H1 (cell line): ENCODE measurements around the gene ANGPTL8. TPM values are rescaled to one million over a fixed set of nuclear protein-coding genes. Genes with fewer than 3 reads are reported as not detected.

Experiments
- CTCF ChIA-PET: fragments of 300-600 bp; sonication (Branson Sonifier 250); formaldehyde crosslinking; loops from one replicate; lab custom pipeline; 2021; ENCODE audit not compliant: partially characterized antibody; lab: Charles Lee
- POLR2A ChIA-PET: fragments of 300-600 bp; sonication (Branson Sonifier 250); formaldehyde crosslinking; loops from one replicate; lab custom pipeline; 2021; ENCODE audit warnings: inconsistent platforms; ENCODE audit not compliant: partially characterized antibody; lab: Charles Lee
- DNase-seq, 2 experiments: peaks; one replicate each; pipeline versions ENCODE4 v3.0.0 to v3.0.0-alpha.2; 2010 to 2022; ENCODE audit warnings: low spot score in 2 of 2, low read depth in 1 of 2, mixed read lengths in 1 of 2
- FAIRE-seq: peaks from 2 replicates; lab custom pipeline; 2011; peaks lifted over from hg19 to GRCh38; lab: Jason Lieb, UNC
- H2AFZ ChIP-seq: 2 replicates; pipeline ENCODE4 v1.8.1; 2012; ENCODE audit warnings: low read length, inconsistent platforms
- H2AK5ac ChIP-seq: 2 replicates; pipeline ENCODE4 v1.6.1; 2013; ENCODE audit warnings: low read depth, low read length
- H2BK120ac ChIP-seq: replicated peaks from 2 replicates; pipeline ENCODE3; 2013; ENCODE audit warnings: low read depth, low read length, inconsistent platforms
- H2BK12ac ChIP-seq: 2 replicates; pipeline ENCODE4 v1.6.1; 2013; ENCODE audit warnings: low read depth, low read length
- H2BK15ac ChIP-seq: 2 replicates; pipeline ENCODE4 v1.6.1; 2013; ENCODE audit warnings: low read length
- H2BK20ac ChIP-seq: 2 replicates; pipeline ENCODE4 v1.6.1; 2013; ENCODE audit warnings: low read length
- H2BK5ac ChIP-seq: 2 replicates; pipeline ENCODE4 v1.6.1; 2013; ENCODE audit warnings: low read depth, low read length
- H3K14ac ChIP-seq: 2 replicates; pipeline ENCODE4 v1.6.1; 2013; ENCODE audit warnings: inconsistent platforms; ENCODE audit not compliant: insufficient read length
- H3K18ac ChIP-seq: 2 replicates; pipeline ENCODE4 v1.6.1; 2013; ENCODE audit warnings: low read length; ENCODE audit errors: extremely low read depth
- H3K23ac ChIP-seq: 2 replicates; pipeline ENCODE4 v1.6.1; 2013; ENCODE audit warnings: inconsistent platforms; ENCODE audit not compliant: insufficient read length
- H3K23me2 ChIP-seq: 2 replicates; pipeline ENCODE4 v1.6.1; 2013; ENCODE audit warnings: low read depth, low read length
- H3K27ac ChIP-seq: 2 replicates; pipeline ENCODE4 v1.6.1; 2011; ENCODE audit warnings: low read depth, low read length, inconsistent platforms
- H3K27me3 ChIP-seq, 4 experiments: replicated peaks in 1 of 4; 1 replicate in 1 of 4; 2 replicates in 3 of 4; pipeline versions ENCODE4 v1.6.1 to v1.8.1; 2011 to 2013; ENCODE audit warnings: low read length in 3 of 4, mild to moderate bottlenecking in 3 of 4, inconsistent platforms in 2 of 4, mixed read lengths in 2 of 4, moderate library complexity in 1 of 4; ENCODE audit not compliant: control insufficient read depth in 3 of 4, insufficient read depth in 3 of 4; ENCODE audit errors: extremely low read depth in 1 of 4
- H3K36me3 ChIP-seq, 4 experiments: 2 replicates each; pipeline versions ENCODE4 v1.6.1 to v1.8.1; 2011 to 2013; ENCODE audit warnings: mild to moderate bottlenecking in 4 of 4, low read length in 3 of 4, moderate library complexity in 2 of 4, control low read depth in 1 of 4, inconsistent platforms in 1 of 4; ENCODE audit not compliant: insufficient read depth in 4 of 4, control insufficient read depth in 2 of 4
- H3K4ac ChIP-seq: replicated peaks from 2 replicates; pipeline ENCODE3; 2013; ENCODE audit warnings: low read length, low read depth, mixed read lengths, inconsistent platforms; ENCODE audit not compliant: insufficient read length
- H3K4me1 ChIP-seq, 4 experiments: replicated peaks in 1 of 4; 1 replicate in 1 of 4; 2 replicates in 3 of 4; pipeline versions ENCODE4 v1.6.1 to v1.8.1; 2011 to 2013; ENCODE audit warnings: low read length in 3 of 4, inconsistent platforms in 2 of 4, mixed read lengths in 1 of 4; ENCODE audit not compliant: insufficient read depth in 4 of 4, control insufficient read depth in 3 of 4
- H3K4me2 ChIP-seq, 2 experiments: 2 replicates each; pipeline versions ENCODE4 v1.6.1 to v1.8.1; 2011 to 2013; ENCODE audit warnings: low read depth in 2 of 2, low read length in 2 of 2, control low read depth in 1 of 2, inconsistent platforms in 1 of 2, mild to moderate bottlenecking in 1 of 2; ENCODE audit not compliant: insufficient read depth in 1 of 2
- H3K4me3 ChIP-seq, 4 experiments: fragments of 200-600, 300-600 bp in 1 of 4; sonication (generic), shearing (Covaris generic), sonication (Bioruptor Twin) in 1 of 4; 2 replicates each; pipeline versions ENCODE4 v1.5.1 to v1.8.1; 2011 to 2016; ENCODE audit warnings: low read length in 4 of 4, low read depth in 3 of 4, control low read depth in 2 of 4, inconsistent platforms in 2 of 4, mild to moderate bottlenecking in 2 of 4, mixed read lengths in 1 of 4, moderate library complexity in 1 of 4; ENCODE audit not compliant: insufficient read depth in 2 of 4; ENCODE audit errors: extremely low read depth in 1 of 4
- H3K56ac ChIP-seq: replicated peaks from 2 replicates; pipeline ENCODE3; 2013; ENCODE audit warnings: low read depth, mild to moderate bottlenecking, mixed read lengths, low read length, inconsistent platforms; ENCODE audit not compliant: insufficient read length
- H3K79me1 ChIP-seq: 2 replicates; pipeline ENCODE4 v1.6.1; 2013; ENCODE audit warnings: low read depth, low read length, control low read depth
- H3K79me2 ChIP-seq, 2 experiments: 2 replicates each; pipeline versions ENCODE4 v1.6.1 to v1.8.1; 2012 to 2013; ENCODE audit warnings: low read length in 2 of 2, mild to moderate bottlenecking in 2 of 2, inconsistent platforms in 1 of 2; ENCODE audit not compliant: insufficient read depth in 2 of 2, control insufficient read depth in 1 of 2
- H3K9ac ChIP-seq, 4 experiments: replicated peaks in 1 of 4; 1 replicate in 1 of 4; 2 replicates in 3 of 4; pipeline versions ENCODE4 v1.6.1 to v1.8.1; 2011 to 2013; ENCODE audit warnings: low read depth in 3 of 4, low read length in 3 of 4, control low read depth in 2 of 4, mild to moderate bottlenecking in 2 of 4, moderate library complexity in 2 of 4, inconsistent platforms in 1 of 4; ENCODE audit errors: extremely low read depth in 1 of 4
- H3K9me3 ChIP-seq, 2 experiments: 2 replicates each; pipeline versions ENCODE4 v1.6.1 to v1.8.1; 2012 to 2013; ENCODE audit warnings: mild to moderate bottlenecking in 2 of 2, moderate library complexity in 2 of 2, control low read depth in 1 of 2, inconsistent platforms in 1 of 2, low read depth in 1 of 2, low read length in 1 of 2, mixed read lengths in 1 of 2; ENCODE audit not compliant: insufficient read depth in 2 of 2
- H4K20me1 ChIP-seq, 2 experiments: replicated peaks in 1 of 2; 2 replicates each; pipeline versions ENCODE3 to v1.8.1; 2011 to 2013; ENCODE audit warnings: inconsistent platforms in 2 of 2, low read length in 2 of 2, mild to moderate bottlenecking in 1 of 2; ENCODE audit not compliant: insufficient read depth in 2 of 2, control insufficient read depth in 1 of 2
- H4K5ac ChIP-seq: 2 replicates; pipeline ENCODE4 v1.6.1; 2013; ENCODE audit warnings: low read length, low read depth, mixed read lengths, inconsistent platforms; ENCODE audit not compliant: insufficient read length
- H4K8ac ChIP-seq: 2 replicates; pipeline ENCODE4 v1.8.0; 2013; ENCODE audit warnings: mild to moderate bottlenecking, moderate library complexity, low read length, inconsistent platforms; ENCODE audit not compliant: insufficient read depth; ENCODE audit errors: extremely low read depth
- H4K91ac ChIP-seq: replicated peaks from 2 replicates; pipeline ENCODE3; 2013; ENCODE audit warnings: low read length, mixed read lengths, inconsistent platforms; ENCODE audit not compliant: insufficient read length
- ATF2 ChIP-seq: IDR thresholded peaks from 2 replicates; pipeline ENCODE4 v1.6.1; 2012; ENCODE audit warnings: low read length, inconsistent platforms
- BRCA1 ChIP-seq: IDR thresholded peaks from 2 replicates; pipeline ENCODE4 v1.6.1; 2012; ENCODE audit warnings: low read depth, low read length, improper control_type of control experiment
- CBX5 ChIP-seq: fragments of 300-800, 300-1000 bp; sonication (generic); IDR thresholded peaks from 2 replicates; pipeline ENCODE4 v1.7.1; 2016; ENCODE audit warnings: antibody characterized with exemption, low read length, low read depth
- CHD1 ChIP-seq: IDR thresholded peaks from 2 replicates; pipeline ENCODE4 v1.6.1; 2012; ENCODE audit warnings: low read depth, low read length, improper control_type of control experiment
- CHD2 ChIP-seq: IDR thresholded peaks from 2 replicates; pipeline ENCODE4 v1.6.1; 2012; ENCODE audit warnings: low read length, improper control_type of control experiment
- KDM1A ChIP-seq: fragments of 200-600, 300-600 bp; sonication (generic); IDR thresholded peaks from 2 replicates; pipeline ENCODE4 v1.7.1; 2016; ENCODE audit warnings: mild to moderate bottlenecking, low read length, borderline replicate concordance
- MAFK ChIP-seq: IDR thresholded peaks from 2 replicates; pipeline ENCODE4 v1.6.1; 2012; ENCODE audit warnings: low read depth, mild to moderate bottlenecking, improper control_type of control experiment, low read length
- POLR2A ChIP-seq, 2 experiments: IDR thresholded peaks; 1 replicate in 1 of 2; 2 replicates in 1 of 2; pipeline ENCODE4 v1.6.1; 2011; ENCODE audit warnings: low read depth in 2 of 2, low read length in 2 of 2, mild to moderate bottlenecking in 2 of 2; ENCODE audit errors: control extremely low read depth in 1 of 2
- POU5F1 ChIP-seq: IDR thresholded peaks from 2 replicates; pipeline ENCODE4 v1.6.1; 2011; ENCODE audit warnings: low read depth, mild to moderate bottlenecking, low read length, moderate library complexity
- RAD21 ChIP-seq, 2 experiments: IDR thresholded peaks in 1 of 2; conservative IDR thresholded peaks in 1 of 2; 2 replicates each; pipeline ENCODE4 v1.6.1; 2011; ENCODE audit warnings: low read depth in 2 of 2, low read length in 2 of 2, improper control_type of control experiment in 1 of 2, inconsistent platforms in 1 of 2, mild to moderate bottlenecking in 1 of 2, moderate library complexity in 1 of 2
- SRF ChIP-seq: IDR thresholded peaks from 2 replicates; pipeline ENCODE4 v1.6.1; 2011; ENCODE audit warnings: mild to moderate bottlenecking, low read depth, low read length, moderate library complexity
- TAF1 ChIP-seq: IDR thresholded peaks from 2 replicates; pipeline ENCODE4 v1.6.1; 2011; ENCODE audit warnings: mild to moderate bottlenecking, low read depth, low read length
- ZNF274 ChIP-seq: IDR thresholded peaks from 2 replicates; pipeline ENCODE4 v1.7.0; 2012; ENCODE audit warnings: low read length, borderline replicate concordance; ENCODE audit errors: extremely low read depth
- WGBS, 2 experiments: shearing (Covaris generic) in 1 of 2; methylation state at CpG; one replicate each; pipeline versions ENCODE4 v1.1.6 to v1.1.7; 2013 to 2015; ENCODE audit warnings: low lambda C conversion rate in 2 of 2, mixed read lengths in 2 of 2, inconsistent platforms in 1 of 2, low coverage in 1 of 2, missing lambda C conversion rate in 1 of 2; ENCODE audit not compliant: insufficient replicate concordance in 2 of 2, insufficient coverage in 1 of 2, insufficient read length in 1 of 2; ENCODE audit errors: extremely low coverage in 1 of 2, missing lambda C conversion rate in 1 of 2; 5-methylcytosine and 5-hydroxymethylcytosine counted together
- polyA plus RNA-seq, 7 experiments: library from polyadenylated mRNA; depleted of rRNA in 3 of 7; stranded (reverse) in 5 of 7; unstranded in 2 of 7; fragments of >200 nt in 5 of 7; fragments of 200-250 nt in 2 of 7; gene quantifications; 1 replicate in 5 of 7; 2 replicates in 1 of 7; 4 replicates in 1 of 7; pipeline versions ENCODE4 v1.2.1 to v1.2.3, GENCODE V29; 2011 to 2013; ENCODE audit warnings: missing spikeins in 2 of 7, mixed read lengths in 2 of 7
- total RNA-seq: library from RNA; stranded (reverse); fragmentation: NEBNext Ultra II Directional; extraction: Animal tissue kit (Norgen Biotek cat#: 25700); gene quantifications from 2 replicates; pipeline ENCODE4 v1.2.1, GENCODE V29; 2021

ANGPTL8 gene
- total and polyA plus RNA-seq, 2 of the 8 experiments (the other 6 are each of a cell fraction or from before 2014, with no cell fraction given) = not detected

- Histone ChIP-seq H3K27me3 (no peaks in the 10 kb centered on the region), H4K8ac (no peak overlapping the region; the same call in 1 of the 2 replicates), H4K20me1 (peaks cover 0 to 9% of the 10 kb centered on the region in 2 experiments), H3K18ac (no peak overlapping the region), H4K91ac (no peak overlapping the region), H3K36me3 (peaks cover 3 to 23% (median 12%) of the 10 kb centered on the region in 4 experiments; a peak in 6 of 8 replicates), H2AFZ (no peak overlapping the region), H2BK5ac (no peak overlapping the region), H3K56ac (no peak overlapping the region), H2BK20ac (no peak overlapping the region), H3K4me3 (no peak overlapping the region)
- POLR2A ChIA-PET = interaction anchor here (0.7 kb wide), 1 partner anchor 312 kb away, joined by 3 read pairs; no protein-coding TSS in a partner anchor
- TF ChIP-seq POLR2A (IDR thresholded peaks at IDR 0.05; ENCODE audit: control extremely low read depth in 1 of 2, low read depth in 2 of 2, low read length in 2 of 2) (no peak), BRCA1 (no peak), MAFK (no peak), CHD2 (no peak), SRF (no peak), KDM1A (no peak), CBX5 (no peak), POU5F1 (no peak), RAD21 (IDR thresholded peaks at IDR 0.05 in 1 of 2, conservative IDR thresholded peaks at IDR 0.05 in 1 of 2; ENCODE audit: low read depth in 2 of 2, low read length in 2 of 2) (no peak), CHD1 (no peak), ATF2 (no peak), TAF1 (no peak), ZNF274 (no peak)
- TF ChIP-seq, all 59 proteins: peak for 0
- FAIRE-seq (no peak), DNase-seq (no peak)
- CTCF ChIA-PET = no interaction called here
- Histone ChIP-seq H3K23me2 (no peaks in the 10 kb centered on the region), H3K9me3 (no peaks in the 10 kb centered on the region), H3K79me1 (no peaks in the 10 kb centered on the region), H2AK5ac (no peak overlapping the region), H3K9ac (no peak overlapping the region), H2BK15ac (no peak overlapping the region), H3K4me1 (peaks cover 3 to 5% (median 4%) of the 10 kb centered on the region in 4 experiments; a peak in 4 of 7 replicates), H3K4ac (no peak overlapping the region), H2BK120ac (no peak overlapping the region), H3K14ac (no peak overlapping the region), H3K4me2 (no peak overlapping the region), H2BK12ac (no peak overlapping the region), H3K27ac (no peak overlapping the region), H3K79me2 (no peaks in the 10 kb centered on the region), H4K5ac (no peak overlapping the region), H3K23ac (no peak overlapping the region)
- WGBS, 2 experiments = 94% methylated on average over 10 of the region's 10 CpGs; no CpG with 5 or more reads in 1 of the 2 experiments
Observed at GRCh38 chr19:11247391-11247790, 8.0 kb downstream of the ANGPTL8 start.
